ENCODE measurements around the gene ST8SIA2.

ST8SIA2 gene

GRCh38 chr15:92492551-92493115 is 99.0 kb downstream of the ST8SIA2 start:
- Histone ChIP-seq H2AFZ (ENCODE audit: low read length, unreplicated experiment) (no peak overlapping the region), H3K36me3 (ENCODE audit: insufficient read depth, low read length) (no peaks in the 10 kb centered on the region), H3K79me2 (ENCODE audit: control insufficient read depth, insufficient read depth, low read length, unreplicated experiment) (no peaks in the 10 kb centered on the region), H3K4me1 (ENCODE audit: control insufficient read depth, insufficient read depth, low read length, unreplicated experiment) (no peaks in the 10 kb centered on the region), H3K27me3 (ENCODE audit: insufficient read depth, low read length) (no peaks in the 10 kb centered on the region), H3K27ac (ENCODE audit: low read depth, low read length) (no peak overlapping the region), H3K4me3 (ENCODE audit: low read depth, low read length) (no peak overlapping the region)

- H3K4me1 ChIP-seq (ENCODE audit: control insufficient read depth, insufficient read depth, low read length, unreplicated experiment): no peaks in the 10 kb centered on the region
- H3K4me3 ChIP-seq (ENCODE audit: low read depth, low read length): no peak overlapping the region
- no peaks in the 10 kb centered on the region for H3K36me3 ChIP-seq (ENCODE audit: insufficient read depth, low read length)
- H2AFZ ChIP-seq (ENCODE audit: low read length, unreplicated experiment): no peak overlapping the region
- no peak overlapping the region for H3K27ac ChIP-seq (ENCODE audit: low read depth, low read length)
- H3K27me3 ChIP-seq (ENCODE audit: insufficient read depth, low read length): no peaks in the 10 kb centered on the region
- no peaks in the 10 kb centered on the region for H3K79me2 ChIP-seq (ENCODE audit: control insufficient read depth, insufficient read depth, low read length, unreplicated experiment)
These were observed 101.2 kb downstream of the ST8SIA2 start for GRCh38 chr15:92494806-92495336.

GRCh38 chr15:92495446-92495845 is 101.8 kb downstream of the ST8SIA2 start:
- H3K4me3 ChIP-seq (ENCODE audit: low read depth, low read length): no peak overlapping the region
- H3K27ac ChIP-seq (ENCODE audit: low read depth, low read length): no peak overlapping the region
- no peak overlapping the region for H2AFZ ChIP-seq (ENCODE audit: low read length, unreplicated experiment)
- H3K79me2 ChIP-seq (ENCODE audit: control insufficient read depth, insufficient read depth, low read length, unreplicated experiment): no peaks in the 10 kb centered on the region
- H3K36me3 ChIP-seq (ENCODE audit: insufficient read depth, low read length): no peaks in the 10 kb centered on the region
- no peaks in the 10 kb centered on the region for H3K4me1 ChIP-seq (ENCODE audit: control insufficient read depth, insufficient read depth, low read length, unreplicated experiment)
- H3K27me3 ChIP-seq (ENCODE audit: insufficient read depth, low read length): no peaks in the 10 kb centered on the region

- Histone ChIP-seq H3K79me2 (ENCODE audit: control insufficient read depth, insufficient read depth, low read length, unreplicated experiment) (no peaks in the 10 kb centered on the region), H3K27me3 (ENCODE audit: insufficient read depth, low read length) (no peaks in the 10 kb centered on the region), H3K36me3 (ENCODE audit: insufficient read depth, low read length) (no peaks in the 10 kb centered on the region), H2AFZ (ENCODE audit: low read length, unreplicated experiment) (no peak overlapping the region), H3K4me3 (ENCODE audit: low read depth, low read length) (no peak overlapping the region), H3K4me1 (ENCODE audit: control insufficient read depth, insufficient read depth, low read length, unreplicated experiment) (no peaks in the 10 kb centered on the region), H3K27ac (ENCODE audit: low read depth, low read length) (no peak overlapping the region)
These were observed 106.2 kb downstream of the ST8SIA2 start for GRCh38 chr15:92499731-92500530.

GRCh38 chr15:92502336-92502735 is 108.7 kb downstream of the ST8SIA2 start:
- H3K79me2 ChIP-seq (ENCODE audit: control insufficient read depth, insufficient read depth, low read length, unreplicated experiment): no peaks in the 10 kb centered on the region
- H3K36me3 ChIP-seq (ENCODE audit: insufficient read depth, low read length): no peaks in the 10 kb centered on the region
- H3K27me3 ChIP-seq (ENCODE audit: insufficient read depth, low read length): no peaks in the 10 kb centered on the region
- H3K4me1 ChIP-seq (ENCODE audit: control insufficient read depth, insufficient read depth, low read length, unreplicated experiment): no peaks in the 10 kb centered on the region
- no peak overlapping the region for H3K27ac ChIP-seq (ENCODE audit: low read depth, low read length)
- no peak overlapping the region for H3K4me3 ChIP-seq (ENCODE audit: low read depth, low read length)
- H2AFZ ChIP-seq (ENCODE audit: low read length, unreplicated experiment): no peak overlapping the region

GRCh38 chr15:92502930-92503857 is 109.5 kb downstream of the ST8SIA2 start:
- H3K4me1 ChIP-seq (ENCODE audit: control insufficient read depth, insufficient read depth, low read length, unreplicated experiment): no peaks in the 10 kb centered on the region
- H3K36me3 ChIP-seq (ENCODE audit: insufficient read depth, low read length): no peaks in the 10 kb centered on the region
- H2AFZ ChIP-seq (ENCODE audit: low read length, unreplicated experiment): no peak overlapping the region
- H3K4me3 ChIP-seq (ENCODE audit: low read depth, low read length): no peak overlapping the region
- H3K27me3 ChIP-seq (ENCODE audit: insufficient read depth, low read length): no peaks in the 10 kb centered on the region
- no peaks in the 10 kb centered on the region for H3K79me2 ChIP-seq (ENCODE audit: control insufficient read depth, insufficient read depth, low read length, unreplicated experiment)
- H3K27ac ChIP-seq (ENCODE audit: low read depth, low read length): no peak overlapping the region

GRCh38 chr15:92503889-92504288 is 110.2 kb downstream of the ST8SIA2 start:
- Histone ChIP-seq H3K79me2 (ENCODE audit: control insufficient read depth, insufficient read depth, low read length, unreplicated experiment) (no peaks in the 10 kb centered on the region), H3K4me1 (ENCODE audit: control insufficient read depth, insufficient read depth, low read length, unreplicated experiment) (no peaks in the 10 kb centered on the region), H2AFZ (ENCODE audit: low read length, unreplicated experiment) (no peak overlapping the region), H3K36me3 (ENCODE audit: insufficient read depth, low read length) (no peaks in the 10 kb centered on the region), H3K27ac (ENCODE audit: low read depth, low read length) (no peak overlapping the region), H3K27me3 (ENCODE audit: insufficient read depth, low read length) (no peaks in the 10 kb centered on the region), H3K4me3 (ENCODE audit: low read depth, low read length) (no peak overlapping the region)

GRCh38 chr15:92505611-92506010 is 111.9 kb downstream of the ST8SIA2 start:
- H3K79me2 ChIP-seq (ENCODE audit: control insufficient read depth, insufficient read depth, low read length, unreplicated experiment): no peaks in the 10 kb centered on the region
- H3K27ac ChIP-seq (ENCODE audit: low read depth, low read length): no peak overlapping the region
- no peaks in the 10 kb centered on the region for H3K36me3 ChIP-seq (ENCODE audit: insufficient read depth, low read length)
- no peaks in the 10 kb centered on the region for H3K4me1 ChIP-seq (ENCODE audit: control insufficient read depth, insufficient read depth, low read length, unreplicated experiment)
- H3K4me3 ChIP-seq (ENCODE audit: low read depth, low read length): no peak overlapping the region
- H3K27me3 ChIP-seq (ENCODE audit: insufficient read depth, low read length): no peaks in the 10 kb centered on the region
- no peak overlapping the region for H2AFZ ChIP-seq (ENCODE audit: low read length, unreplicated experiment)

GRCh38 chr15:92506506-92506905 is 112.8 kb downstream of the ST8SIA2 start:
- no peaks in the 10 kb centered on the region for H3K27me3 ChIP-seq (ENCODE audit: insufficient read depth, low read length)
- H3K4me3 ChIP-seq (ENCODE audit: low read depth, low read length): no peak overlapping the region
- H3K4me1 ChIP-seq (ENCODE audit: control insufficient read depth, insufficient read depth, low read length, unreplicated experiment): no peaks in the 10 kb centered on the region
- no peaks in the 10 kb centered on the region for H3K79me2 ChIP-seq (ENCODE audit: control insufficient read depth, insufficient read depth, low read length, unreplicated experiment)
- no peak overlapping the region for H3K27ac ChIP-seq (ENCODE audit: low read depth, low read length)
- H2AFZ ChIP-seq (ENCODE audit: low read length, unreplicated experiment): no peak overlapping the region
- no peaks in the 10 kb centered on the region for H3K36me3 ChIP-seq (ENCODE audit: insufficient read depth, low read length)

GRCh38 chr15:92510163-92510882 is 116.6 kb downstream of the ST8SIA2 start:
- Histone ChIP-seq H3K4me1 (ENCODE audit: control insufficient read depth, insufficient read depth, low read length, unreplicated experiment) (no peaks in the 10 kb centered on the region), H3K27me3 (ENCODE audit: insufficient read depth, low read length) (no peaks in the 10 kb centered on the region), H3K27ac (ENCODE audit: low read depth, low read length) (no peak overlapping the region)

More at GRCh38 chr15:92510163-92510882, 116.6 kb downstream of the ST8SIA2 start:
- H3K36me3 ChIP-seq (ENCODE audit: insufficient read depth, low read length): no peaks in the 10 kb centered on the region
- no peak overlapping the region for H3K4me3 ChIP-seq (ENCODE audit: low read depth, low read length)
- H2AFZ ChIP-seq (ENCODE audit: low read length, unreplicated experiment): no peak overlapping the region
- no peaks in the 10 kb centered on the region for H3K79me2 ChIP-seq (ENCODE audit: control insufficient read depth, insufficient read depth, low read length, unreplicated experiment)
